UCSD-AML1 (cell line): ENCODE results near the gene INHBE.
"Not testable (repeated sequence)": the region's sequence is repeated elsewhere in the genome, so short reads cannot be mapped to it uniquely, and the experiment has no call there.

Source experiments
- DNase-seq: peaks from one replicate; lab custom pipeline; 2025; ENCODE audit not compliant: unreplicated experiment; lab: John Stamatoyannopoulos, UW

INHBE gene

DNA sequence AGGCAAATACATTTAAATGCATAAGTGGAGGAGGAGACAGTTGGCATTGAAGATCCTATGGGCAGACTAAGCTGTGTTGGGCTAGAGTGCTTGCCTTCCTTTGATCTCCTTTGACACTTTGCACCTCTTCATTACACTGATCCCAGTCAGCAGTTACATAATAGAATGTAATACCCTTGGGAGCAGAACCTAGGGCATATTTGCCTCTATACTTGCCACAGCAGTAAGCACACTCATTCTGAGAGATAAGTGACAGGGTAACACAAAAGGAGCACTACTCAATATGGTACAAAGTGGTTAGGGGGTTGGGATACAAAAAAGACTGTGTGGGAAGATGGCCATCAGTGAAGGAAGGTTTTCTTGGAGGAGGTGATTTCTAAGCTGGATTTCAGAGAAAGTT, 41.7 kb downstream of the INHBE start:
- DNase-seq = no peak

- no peak for DNase-seq
Observed at GRCh38 chr12:57497223-57498131, 42.4 kb downstream of the INHBE start.

DNA sequence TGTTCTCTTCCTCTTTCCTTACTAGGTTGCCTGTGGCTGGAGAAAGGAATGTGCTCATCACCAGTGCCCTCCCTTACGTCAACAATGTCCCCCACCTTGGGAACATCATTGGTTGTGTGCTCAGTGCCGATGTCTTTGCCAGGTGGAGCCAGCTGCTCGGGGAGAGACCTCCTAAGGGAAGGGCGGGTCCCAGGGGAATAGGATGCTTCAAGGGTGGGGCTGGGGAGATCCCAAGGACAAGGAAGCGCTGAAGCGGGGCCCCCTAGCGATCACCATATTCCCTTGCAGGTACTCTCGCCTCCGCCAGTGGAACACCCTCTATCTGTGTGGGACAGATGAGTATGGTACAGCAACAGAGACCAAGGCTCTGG, 43.0 kb downstream of the INHBE start:
- no peak for DNase-seq

DNA sequence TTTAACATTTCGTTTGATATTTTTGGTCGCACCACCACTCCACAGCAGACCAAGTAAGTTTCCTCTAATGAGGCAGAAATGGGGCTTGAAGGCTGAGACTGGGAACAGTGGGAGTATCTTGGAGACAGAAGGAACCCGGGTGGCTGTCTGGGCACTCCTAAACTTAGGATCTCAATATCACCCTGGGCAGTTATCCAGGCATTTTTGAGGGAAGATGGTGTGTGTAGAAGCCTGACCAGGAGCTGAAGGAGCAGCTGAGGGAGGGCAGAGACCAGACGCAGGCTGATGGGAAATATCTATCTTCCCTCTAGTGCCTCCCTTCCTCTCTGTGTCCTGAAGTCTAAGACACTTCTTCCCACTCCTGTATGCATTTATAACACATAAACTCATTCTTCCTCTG, 43.5 kb downstream of the INHBE start:
- DNase-seq = no peak

- no peak for DNase-seq
Observed at GRCh38 chr12:57500213-57500612, 45.1 kb downstream of the INHBE start.

DNA sequence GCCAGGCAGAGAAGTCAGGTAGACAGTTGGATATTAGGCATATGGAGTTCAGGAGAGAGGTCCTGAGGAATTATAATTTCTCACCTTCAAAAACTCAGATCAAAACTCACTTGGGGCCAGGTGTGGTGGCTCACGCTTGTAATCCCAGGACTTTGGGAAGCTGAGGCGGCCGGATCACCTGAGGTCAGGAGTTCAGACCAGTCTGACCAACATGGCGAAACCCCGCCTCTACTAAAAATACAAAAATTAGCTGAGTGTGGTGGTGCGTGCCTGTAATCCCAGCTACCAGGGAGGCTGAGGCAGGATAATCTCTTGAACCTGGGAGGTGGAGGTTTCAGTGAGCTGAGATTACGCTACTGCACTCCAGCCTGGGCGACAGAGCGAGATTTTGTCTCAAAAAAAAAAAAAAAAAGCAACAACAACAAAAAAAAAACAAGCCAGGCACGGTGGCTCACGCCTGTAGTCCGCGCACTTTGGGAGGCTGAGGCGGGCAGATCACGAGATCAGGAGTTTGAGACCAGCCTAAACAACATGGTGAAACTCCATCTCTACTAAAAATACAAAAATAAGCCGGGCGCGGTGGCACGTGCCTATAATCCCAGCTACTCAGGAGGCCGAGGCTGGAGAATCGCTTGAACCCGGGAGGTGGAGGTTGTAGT, 47.3 kb downstream of the INHBE start:
- not testable (repeated sequence) for DNase-seq

DNA sequence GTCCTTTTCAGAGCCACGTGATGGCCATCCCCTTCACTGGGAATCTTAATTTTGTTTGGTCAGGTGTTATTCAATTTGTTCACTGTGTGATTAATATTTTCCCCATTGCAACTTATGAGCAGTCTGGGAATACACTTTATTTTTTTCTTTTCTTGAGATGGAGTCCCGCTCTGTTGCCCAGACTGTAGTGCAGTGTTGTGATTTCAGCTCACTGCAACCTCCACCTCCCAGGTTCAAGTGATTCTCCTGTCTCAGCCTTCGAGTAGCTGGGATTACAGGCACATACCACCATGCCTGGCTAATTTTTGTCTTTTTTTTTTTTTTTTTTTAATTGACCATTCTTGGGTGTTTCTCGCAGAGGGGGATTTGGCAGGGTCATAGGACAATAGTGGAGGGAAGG, 51.4 kb downstream of the INHBE start:
- DNase-seq = not testable (repeated sequence)
